ENCODE results near the gene ADGRL3.

DNA sequence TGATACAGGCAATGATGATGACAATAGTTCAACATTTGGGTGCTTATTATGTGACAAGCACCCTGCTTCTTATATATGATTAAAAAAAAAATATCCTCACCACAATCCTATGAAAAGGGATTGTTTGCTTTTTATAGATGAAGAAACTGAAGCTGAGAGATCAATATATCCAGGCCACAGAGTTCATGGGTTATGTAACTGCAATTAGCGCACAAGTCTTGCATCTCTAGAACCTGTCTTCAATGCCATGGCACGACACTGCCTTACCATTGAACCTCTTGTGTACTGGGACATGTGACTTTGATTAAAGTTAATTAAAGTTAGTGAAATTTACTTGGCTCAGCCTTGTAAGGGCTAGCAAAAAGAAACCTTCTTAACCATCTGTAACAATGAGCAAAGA is 599.7 kb downstream of the ADGRL3 start:
- TF ChIP-seq, protein P1, sequence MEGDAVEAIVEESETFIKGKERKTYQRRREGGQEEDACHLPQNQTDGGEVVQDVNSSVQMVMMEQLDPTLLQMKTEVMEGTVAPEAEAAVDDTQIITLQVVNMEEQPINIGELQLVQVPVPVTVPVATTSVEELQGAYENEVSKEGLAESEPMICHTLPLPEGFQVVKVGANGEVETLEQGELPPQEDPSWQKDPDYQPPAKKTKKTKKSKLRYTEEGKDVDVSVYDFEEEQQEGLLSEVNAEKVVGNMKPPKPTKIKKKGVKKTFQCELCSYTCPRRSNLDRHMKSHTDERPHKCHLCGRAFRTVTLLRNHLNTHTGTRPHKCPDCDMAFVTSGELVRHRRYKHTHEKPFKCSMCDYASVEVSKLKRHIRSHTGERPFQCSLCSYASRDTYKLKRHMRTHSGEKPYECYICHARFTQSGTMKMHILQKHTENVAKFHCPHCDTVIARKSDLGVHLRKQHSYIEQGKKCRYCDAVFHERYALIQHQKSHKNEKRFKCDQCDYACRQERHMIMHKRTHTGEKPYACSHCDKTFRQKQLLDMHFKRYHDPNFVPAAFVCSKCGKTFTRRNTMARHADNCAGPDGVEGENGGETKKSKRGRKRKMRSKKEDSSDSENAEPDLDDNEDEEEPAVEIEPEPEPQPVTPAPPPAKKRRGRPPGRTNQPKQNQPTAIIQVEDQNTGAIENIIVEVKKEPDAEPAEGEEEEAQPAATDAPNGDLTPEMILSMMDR (IDR thresholded peaks at IDR 0.05; ENCODE audit: insufficient read depth, low read depth, low read length): no peak
- no peak for TF ChIP-seq EZH2 (IDR thresholded peaks at IDR 0.05; ENCODE audit: insufficient read depth, low read length)
